ENCODE data around the gene UBE3C.
"Not testable (repeated sequence)": the region's sequence is repeated elsewhere in the genome, so short reads cannot be mapped to it uniquely, and the experiment has no call there.

Gene UBE3C

DNA sequence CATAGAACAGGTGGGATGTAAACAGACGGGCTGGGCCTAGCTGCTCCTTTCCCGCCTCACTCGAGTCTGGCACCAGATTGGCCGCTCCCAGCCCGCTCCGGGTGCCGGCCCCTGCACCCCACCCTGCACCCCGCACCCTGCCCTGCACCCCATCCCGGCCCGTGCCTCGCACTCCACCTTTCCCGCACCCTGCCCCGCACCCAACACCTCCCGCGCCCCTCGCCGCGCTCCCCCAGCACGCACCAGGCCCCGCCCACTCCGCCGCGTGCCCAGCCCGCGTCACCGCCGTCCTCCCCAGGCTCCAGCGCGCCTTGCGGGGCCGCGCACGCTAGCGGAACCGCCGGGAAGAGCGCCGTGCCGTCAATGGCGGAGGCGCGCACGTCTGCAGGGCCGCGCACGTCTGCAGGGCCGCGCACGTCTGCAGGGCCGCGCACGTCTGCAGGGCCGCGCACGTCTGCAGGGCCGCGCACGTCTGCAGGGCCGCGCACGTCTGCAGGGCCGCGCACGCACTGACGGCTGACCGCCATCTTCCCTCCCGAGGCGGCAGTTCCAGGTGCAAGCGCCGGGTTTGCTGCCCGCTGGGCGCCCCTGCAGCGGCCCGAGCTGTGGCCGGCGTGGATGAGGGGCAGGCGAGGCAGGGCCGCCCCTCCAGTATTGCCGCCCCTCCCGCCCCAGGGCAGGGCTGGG lies at the start of gene UBE3C:
TSS of gene UBE3C (plus strand) at position 503 of the 687 bp plus-strand sequence. CDS start 347 bp downstream, outside the sequence.
- DNase-seq, result peak; percentile 96

- peak; percentile 25 for DNase-seq
Measured at GRCh38 chr7:157089100-157089610, 49.6 kb upstream of the UBE3C start.

DNA sequence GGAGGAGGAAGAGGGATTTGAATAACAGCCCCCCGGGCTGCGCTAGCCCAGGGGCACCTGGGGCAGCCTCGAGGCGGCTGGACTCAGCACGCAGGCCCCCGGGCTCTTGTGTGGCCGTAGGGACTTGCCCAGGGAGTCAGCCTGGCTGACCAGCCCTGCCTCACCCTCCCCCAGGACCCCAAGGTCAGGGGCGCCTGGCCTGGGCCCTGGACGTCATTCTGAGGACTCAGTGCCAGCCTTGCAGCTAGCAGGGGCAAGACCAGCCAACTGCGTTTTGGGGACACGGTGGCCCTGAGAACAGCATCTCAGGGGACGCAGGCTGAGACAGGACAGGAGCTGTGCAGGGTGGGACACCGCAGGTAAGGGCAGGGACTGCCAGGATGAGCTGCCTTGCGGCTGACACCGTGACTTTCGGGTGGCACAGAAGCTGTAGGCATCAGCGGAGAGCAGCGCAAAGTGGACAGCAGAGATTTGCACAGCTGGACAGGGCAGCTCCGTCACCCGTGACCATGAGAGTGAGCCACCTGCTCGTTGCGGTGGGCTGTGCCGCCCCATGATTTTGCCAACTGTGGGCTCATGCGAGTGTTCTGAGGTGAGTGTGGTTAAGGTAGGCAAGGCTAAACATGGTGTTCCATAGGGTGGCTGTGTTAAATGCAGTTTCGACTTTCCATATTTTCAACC lies 48.1 kb upstream of the UBE3C start:
- DNase-seq, result peak; percentile 42

GRCh38 chr7:157096286-157097055 lies 42.3 kb upstream of the UBE3C start:
- DNase-seq, result no peak

DNA sequence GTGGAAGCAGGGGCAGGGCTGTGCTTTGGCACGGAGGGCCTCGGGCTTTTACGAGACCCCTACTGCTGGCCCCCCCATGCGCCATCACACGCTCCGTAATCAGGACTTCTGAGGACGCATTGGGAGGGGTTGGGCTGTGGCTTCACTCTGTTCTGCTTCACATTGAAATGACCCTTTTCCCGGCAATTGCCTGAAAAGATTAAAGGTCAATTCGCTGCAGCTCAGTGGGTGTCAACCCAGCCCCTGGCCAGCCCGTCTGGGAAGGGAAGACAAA lies 41.7 kb upstream of the UBE3C start:
- DNase-seq, result no peak

- no peak for DNase-seq
Measured at GRCh38 chr7:157097569-157097968, 41.2 kb upstream of the UBE3C start.

DNA sequence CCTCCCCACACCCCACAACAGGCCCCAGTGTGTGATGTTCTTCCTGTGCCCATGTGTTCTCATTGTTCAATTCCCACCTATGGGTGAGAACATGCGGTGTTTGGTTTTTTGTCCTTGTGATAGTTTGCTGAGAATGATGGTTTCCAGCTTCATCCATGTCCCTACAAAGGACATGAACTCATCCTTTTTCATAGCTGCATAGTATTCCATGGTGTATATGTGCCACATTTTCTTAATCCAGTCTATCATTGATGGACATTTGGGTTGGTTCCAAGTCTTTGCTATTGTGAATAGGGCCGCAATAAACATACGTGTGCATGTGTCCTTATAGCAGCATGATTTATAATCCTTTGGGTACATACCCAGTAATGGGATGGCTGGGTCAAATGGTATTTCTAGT lies 38.7 kb upstream of the UBE3C start:
- not testable (repeated sequence) for DNase-seq

DNA sequence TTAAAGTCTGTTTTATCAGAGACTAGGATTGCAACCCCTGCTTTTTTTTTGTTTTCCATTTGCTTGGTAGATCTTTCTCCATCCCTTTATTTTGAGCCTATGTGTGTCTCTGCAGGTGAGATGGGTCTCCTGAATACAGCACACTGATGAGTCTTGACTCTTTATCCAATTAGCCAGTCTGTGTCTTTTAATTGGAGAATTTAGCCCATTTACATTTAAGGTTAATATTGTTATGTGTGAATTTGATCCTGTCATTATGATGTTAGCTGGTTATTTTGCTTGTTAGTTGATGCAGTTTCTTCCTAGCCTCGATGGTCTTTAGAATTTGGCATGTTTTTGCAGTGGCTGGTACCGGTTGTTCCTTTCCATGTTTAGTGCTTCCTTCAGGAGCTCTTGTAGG lies 35.1 kb upstream of the UBE3C start:
- not testable (repeated sequence) for DNase-seq

GRCh38 chr7:157111311-157111710 lies 27.4 kb upstream of the UBE3C start:
- DNase-seq, result peak; percentile 25

DNA sequence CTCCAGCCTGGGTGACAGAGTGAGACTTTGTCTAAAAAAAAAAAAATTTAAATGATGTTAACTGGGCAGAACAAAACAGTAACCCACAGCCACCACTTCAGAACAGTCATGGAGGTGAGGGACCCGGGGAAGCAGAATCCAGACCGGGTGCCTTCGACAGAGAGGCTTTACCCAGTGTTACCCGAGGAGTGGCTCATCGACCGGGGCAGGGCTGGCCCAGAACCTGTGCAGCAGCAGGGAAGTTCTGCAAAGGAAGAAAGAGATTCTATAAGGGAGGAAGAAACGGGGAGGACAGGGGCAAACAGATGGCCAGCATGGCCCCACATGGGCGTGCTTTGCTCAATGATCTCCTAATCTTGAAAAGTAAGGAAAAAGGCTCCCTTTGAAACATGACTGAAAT lies 26.0 kb upstream of the UBE3C start:
- no peak for DNase-seq

DNA sequence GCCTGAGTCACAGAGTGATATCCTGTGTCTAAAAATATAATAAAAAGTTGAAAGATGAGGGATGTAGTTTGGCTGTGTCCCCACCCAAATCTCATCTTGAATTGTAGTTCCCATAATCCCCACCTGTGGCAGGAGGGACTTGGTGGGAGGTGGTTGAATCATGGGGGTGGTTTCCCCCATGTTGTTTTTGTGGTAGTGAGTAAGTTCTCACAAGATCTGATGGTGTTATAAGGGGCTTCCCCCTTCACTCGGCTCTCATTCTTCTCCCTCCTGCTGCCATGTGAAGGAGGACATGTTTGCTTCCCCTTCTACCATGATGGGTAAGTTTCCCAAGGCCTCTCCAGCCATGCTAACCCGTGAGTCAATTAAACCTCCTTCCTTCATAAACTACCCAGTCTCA lies 25.1 kb upstream of the UBE3C start:
- DNase-seq, result peak; percentile 4

DNA sequence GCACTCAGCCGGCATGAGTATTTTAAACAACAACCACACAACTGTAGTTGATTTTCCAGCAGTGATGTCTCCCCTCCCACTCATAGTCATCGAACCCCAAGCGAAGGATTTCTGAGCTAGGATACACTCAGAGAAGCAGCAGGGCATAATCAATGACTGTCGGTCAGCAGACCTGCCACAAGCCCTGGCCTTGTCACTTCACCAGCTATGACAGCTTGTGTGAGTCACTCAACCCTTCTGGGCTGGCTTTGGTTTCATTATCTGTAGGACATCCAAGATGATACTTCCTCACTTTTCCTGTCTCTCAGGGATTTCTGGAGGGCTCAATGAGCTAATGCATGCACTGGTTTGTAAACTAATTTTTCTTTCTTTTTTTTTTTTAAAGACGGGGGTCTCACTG lies 22.0 kb upstream of the UBE3C start:
- peak; percentile 25 for DNase-seq

DNA sequence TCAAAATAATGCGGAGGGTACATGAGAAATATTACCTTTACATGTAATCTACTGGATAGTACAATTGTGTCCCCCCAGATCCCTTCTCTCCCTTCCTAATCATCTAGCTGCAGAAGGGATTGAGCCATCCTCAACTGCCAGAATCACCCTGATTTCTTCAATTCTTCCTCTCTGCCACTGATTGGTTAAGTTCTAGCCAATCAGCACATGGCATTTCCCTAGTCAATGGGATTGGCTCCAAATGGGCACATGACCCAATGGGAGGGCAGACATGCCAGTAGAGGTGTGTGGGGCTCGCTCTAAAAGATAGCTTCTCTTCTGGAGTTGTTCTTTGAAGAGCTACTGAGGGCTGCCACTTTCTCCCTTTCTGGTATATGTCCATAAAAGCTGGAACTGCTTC lies 20.9 kb upstream of the UBE3C start:
- DNase-seq, result no peak

- DNase-seq, result no peak
Measured at GRCh38 chr7:157120181-157120580, 18.5 kb upstream of the UBE3C start.

DNA sequence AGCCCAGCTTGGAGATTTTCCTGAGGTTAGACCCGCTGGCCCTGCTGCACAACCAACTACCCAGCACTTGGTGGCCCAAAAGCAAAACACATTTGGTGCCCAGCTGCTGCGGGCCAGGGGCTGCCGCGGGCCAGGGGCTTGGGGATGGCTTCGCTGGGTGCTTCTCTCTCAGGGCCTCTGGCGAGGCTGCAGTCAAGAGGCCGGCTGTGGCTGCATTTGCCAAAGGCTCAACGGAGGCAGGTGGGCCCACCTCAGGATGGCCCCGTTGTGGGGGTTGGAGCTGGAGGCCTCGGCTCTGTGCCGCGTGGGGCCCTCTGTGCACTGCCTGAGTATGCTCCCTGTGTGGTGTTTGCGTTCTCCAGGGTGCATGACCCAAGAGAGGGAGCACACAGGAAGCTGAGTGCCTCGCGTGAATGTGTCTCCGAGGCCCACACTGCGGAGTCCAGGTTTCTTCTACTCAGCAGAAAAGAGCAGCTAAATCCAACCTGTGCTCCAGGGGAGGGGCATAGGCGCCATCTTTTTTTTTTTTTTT lies 17.5 kb upstream of the UBE3C start:
- DNase-seq, result no peak

- no peak for DNase-seq
Measured at GRCh38 chr7:157122800-157123495, 15.8 kb upstream of the UBE3C start.

DNA sequence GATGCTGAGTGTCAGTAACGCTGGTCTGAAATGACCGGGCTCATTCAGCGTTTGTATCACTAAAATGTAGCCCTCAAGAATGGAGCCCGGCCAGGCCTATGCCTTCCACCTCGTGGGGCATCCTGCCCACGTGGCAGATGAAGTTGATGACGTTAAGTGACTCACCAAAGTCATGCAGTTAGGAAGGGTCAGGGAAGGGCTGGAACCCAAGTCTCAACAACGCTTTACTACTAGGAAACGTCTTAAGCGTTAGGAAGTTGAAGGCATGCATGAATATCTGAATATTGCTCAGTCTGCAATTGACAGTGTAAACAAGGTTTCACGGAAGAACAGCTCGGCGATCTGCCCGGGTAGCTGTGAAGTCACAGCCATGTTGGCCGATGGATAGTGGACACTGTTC lies 14.0 kb upstream of the UBE3C start:
- no peak for DNase-seq

DNA sequence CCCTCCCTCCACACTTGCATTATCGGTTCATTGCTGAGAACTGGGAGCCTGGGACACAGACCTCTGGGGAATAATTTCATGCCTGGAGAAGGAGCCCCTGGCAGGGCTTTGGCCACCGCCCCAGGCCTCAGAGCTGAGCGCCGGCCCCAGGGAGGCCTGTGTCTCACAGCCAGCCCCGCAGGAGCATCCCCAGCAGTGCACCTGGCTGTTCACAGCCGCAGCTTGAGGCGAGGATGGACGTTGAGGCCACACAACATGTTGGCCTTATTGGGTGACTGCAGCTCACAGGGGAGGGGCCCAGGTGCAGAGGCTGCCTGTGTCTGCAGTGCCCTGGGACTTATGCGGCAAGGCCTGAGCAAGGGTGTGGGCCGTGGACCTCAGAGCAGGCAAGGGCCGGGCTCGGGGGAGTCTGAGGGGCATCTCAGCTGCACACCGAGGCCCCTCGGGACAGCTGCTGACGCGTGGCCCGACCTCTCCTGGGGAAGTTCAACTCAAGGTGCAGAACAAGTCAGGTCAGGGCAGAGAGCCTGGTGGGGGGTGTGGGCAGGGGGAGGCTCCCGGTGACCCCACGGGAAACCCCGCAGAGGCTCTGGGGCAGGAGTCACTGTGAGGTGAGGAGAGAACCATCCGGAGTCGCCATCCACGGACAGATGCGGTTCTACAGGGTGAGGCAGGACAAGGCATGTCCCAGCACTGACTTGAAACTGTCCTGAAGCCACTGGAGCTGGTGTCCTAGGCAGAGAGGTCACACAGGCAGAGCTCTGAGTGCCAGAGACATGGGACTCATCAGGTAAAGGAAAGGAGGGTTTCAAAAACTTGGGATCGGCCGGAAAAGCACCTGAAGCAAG lies 13.1 kb upstream of the UBE3C start:
- no peak for DNase-seq

DNA sequence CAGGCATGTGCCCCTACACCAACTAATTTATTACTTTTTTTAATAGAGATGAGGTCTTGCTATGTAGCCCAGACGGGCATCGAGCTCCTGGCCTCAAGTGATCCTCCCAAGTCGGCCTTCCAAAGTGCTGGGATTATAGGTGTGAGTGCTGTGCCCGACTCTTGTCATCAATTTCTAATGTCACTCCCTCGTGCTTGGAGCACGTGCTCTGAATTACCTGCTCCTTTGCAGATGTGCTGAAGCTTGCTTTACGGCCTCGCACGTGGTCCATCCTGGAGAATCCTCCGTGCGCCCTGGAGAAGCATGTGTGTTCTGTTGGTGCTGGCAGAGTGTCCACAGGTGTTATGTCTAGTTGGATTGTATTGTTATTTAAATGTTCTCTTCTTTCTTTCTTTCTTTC lies 11.8 kb upstream of the UBE3C start:
- DNase-seq, result no peak

- DNase-seq, result no peak
Measured at GRCh38 chr7:157129200-157129599, 9.5 kb upstream of the UBE3C start.

GRCh38 chr7:157129907-157130460 lies 8.7 kb upstream of the UBE3C start:
- no peak for DNase-seq

DNA sequence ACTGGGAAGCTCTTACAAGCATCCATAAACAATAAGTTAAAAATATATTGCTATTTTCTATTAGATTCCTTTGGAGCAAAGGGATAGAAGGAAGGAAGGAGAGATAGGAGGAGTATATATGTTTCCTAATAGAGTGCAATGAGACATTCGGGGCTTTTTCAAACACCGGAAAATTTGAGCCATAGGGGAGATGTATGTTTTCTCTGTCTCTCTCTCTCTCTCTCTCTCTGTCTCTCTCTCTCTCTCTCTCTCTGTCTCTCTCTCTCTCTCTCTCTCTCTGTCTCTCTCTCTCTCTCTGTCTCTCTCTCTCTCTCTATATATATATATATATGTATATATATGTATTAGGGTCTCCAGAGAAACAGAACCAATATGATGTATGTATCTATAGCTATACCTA lies 7.9 kb upstream of the UBE3C start:
- not testable (repeated sequence) for DNase-seq
